Sigmoid colon (tissue), 4 donors: ENCODE measurements around the gene DNAJA3.

ENCODE experiments used
- CTCF ChIP-seq, 4 experiments: fragments of 450-650 bp in 3 of 4; fragments of 200-600 bp in 1 of 4; IDR thresholded peaks; one replicate each; pipeline ENCODE4 v1.5.1; 2016 to 2019; ENCODE audit warnings: antibody characterized with exemption in 4 of 4, mild to moderate bottlenecking in 3 of 4, moderate library complexity in 2 of 4
- EP300 ChIP-seq, 4 donors: sonication (generic); formaldehyde crosslinking; IDR thresholded peaks; one replicate each; pipeline ENCODE4 v1.6.1; 2017; ENCODE audit warnings: antibody characterized with exemption in 4 of 4
- POLR2A ChIP-seq, 2 donors: fragments of 450-650 bp; IDR thresholded peaks; one replicate each; pipeline ENCODE4 v1.6.1; 2016; ENCODE audit warnings: antibody characterized with exemption in 2 of 2, mild to moderate bottlenecking in 2 of 2, moderate library complexity in 2 of 2
- POLR2AphosphoS5 ChIP-seq, 4 donors: sonication (generic); formaldehyde crosslinking; IDR thresholded peaks; one replicate each; pipeline ENCODE4 v1.6.1; 2017; ENCODE audit warnings: antibody characterized with exemption in 4 of 4

- TF ChIP-seq CTCF (IDR thresholded peaks at IDR 0.05) (no peak), POLR2A (IDR thresholded peaks at IDR 0.05) (no peak), POLR2AphosphoS5 (IDR thresholded peaks at IDR 0.05) (no peak), EP300 (IDR thresholded peaks at IDR 0.05) (no peak)
Observed at GRCh38 chr16:4488499-4488967, 62.9 kb downstream of the DNAJA3 start.
